Bronchial epithelial cell (primary cell): ENCODE data around the gene ALOX5. TPM values are rescaled to one million over a fixed set of nuclear protein-coding genes. Genes with fewer than 3 reads are reported as not detected.

Experiments
- DNase-seq: peaks from one replicate; pipeline ENCODE4 v3.0.0-alpha.2; 2010; ENCODE audit warnings: low read depth
- FAIRE-seq: peaks from 2 replicates; lab custom pipeline; 2011; peaks lifted over from hg19 to GRCh38; lab: Jason Lieb, UNC
- H3K27me3 ChIP-seq: 2 replicates; pipeline ENCODE4 v1.5.1; 2011; ENCODE audit warnings: low read length; ENCODE audit not compliant: control insufficient read depth, insufficient read depth
- H3K36me3 ChIP-seq: 2 replicates; pipeline ENCODE4 v1.5.1; 2011; ENCODE audit warnings: low read length; ENCODE audit not compliant: control insufficient read depth, insufficient read depth
- H3K4me3 ChIP-seq: 2 replicates; pipeline ENCODE4 v1.5.1; 2011; ENCODE audit warnings: mild to moderate bottlenecking, low read depth, low read length, control low read depth
- total RNA-seq: library from RNA; depleted of rRNA; stranded (reverse); fragments of >200 nt; gene quantifications from 2 replicates; pipeline ENCODE4 v1.2.1, GENCODE V29; 2014
- TF ChIP-seq, protein P1 (sequence below): IDR thresholded peaks from 2 replicates; pipeline ENCODE4 v1.5.1; 2011; ENCODE audit warnings: mild to moderate bottlenecking, moderate library complexity, low read length, control low read depth, inconsistent platforms; ENCODE audit not compliant: insufficient read depth, severe bottlenecking

ALOX5 gene
- total RNA-seq, 1 donor from 2014 or later, result 0.26 TPM

DNA sequence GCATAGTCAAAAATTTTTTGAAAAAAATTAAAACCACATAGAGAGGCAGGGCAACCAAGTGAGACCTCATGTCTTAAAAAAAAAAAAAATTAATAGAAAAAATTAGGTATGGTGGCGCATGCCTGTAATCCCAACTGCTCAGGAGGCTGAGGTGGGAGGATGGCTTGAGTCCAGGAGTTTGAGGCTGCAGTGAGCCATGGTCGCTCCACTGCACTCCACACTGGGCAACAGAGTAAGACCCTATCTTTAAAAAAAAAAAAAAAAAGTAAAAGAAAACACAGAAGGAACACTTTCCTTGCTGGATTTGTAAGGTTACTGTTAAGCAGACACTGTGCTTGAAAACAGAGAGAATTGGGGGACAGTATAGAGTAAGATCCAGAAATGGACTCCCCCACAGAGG lies 58.1 kb downstream of the ALOX5 start:
- Histone ChIP-seq H3K4me3 (no peak overlapping the region), H3K27me3 (peaks cover 9% of the 10 kb centered on the region), H3K36me3 (no peaks in the 10 kb centered on the region)
- TF ChIP-seq, protein P1, sequence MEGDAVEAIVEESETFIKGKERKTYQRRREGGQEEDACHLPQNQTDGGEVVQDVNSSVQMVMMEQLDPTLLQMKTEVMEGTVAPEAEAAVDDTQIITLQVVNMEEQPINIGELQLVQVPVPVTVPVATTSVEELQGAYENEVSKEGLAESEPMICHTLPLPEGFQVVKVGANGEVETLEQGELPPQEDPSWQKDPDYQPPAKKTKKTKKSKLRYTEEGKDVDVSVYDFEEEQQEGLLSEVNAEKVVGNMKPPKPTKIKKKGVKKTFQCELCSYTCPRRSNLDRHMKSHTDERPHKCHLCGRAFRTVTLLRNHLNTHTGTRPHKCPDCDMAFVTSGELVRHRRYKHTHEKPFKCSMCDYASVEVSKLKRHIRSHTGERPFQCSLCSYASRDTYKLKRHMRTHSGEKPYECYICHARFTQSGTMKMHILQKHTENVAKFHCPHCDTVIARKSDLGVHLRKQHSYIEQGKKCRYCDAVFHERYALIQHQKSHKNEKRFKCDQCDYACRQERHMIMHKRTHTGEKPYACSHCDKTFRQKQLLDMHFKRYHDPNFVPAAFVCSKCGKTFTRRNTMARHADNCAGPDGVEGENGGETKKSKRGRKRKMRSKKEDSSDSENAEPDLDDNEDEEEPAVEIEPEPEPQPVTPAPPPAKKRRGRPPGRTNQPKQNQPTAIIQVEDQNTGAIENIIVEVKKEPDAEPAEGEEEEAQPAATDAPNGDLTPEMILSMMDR, result no peak
- DNase-seq (no peak), FAIRE-seq (no peak)

DNA sequence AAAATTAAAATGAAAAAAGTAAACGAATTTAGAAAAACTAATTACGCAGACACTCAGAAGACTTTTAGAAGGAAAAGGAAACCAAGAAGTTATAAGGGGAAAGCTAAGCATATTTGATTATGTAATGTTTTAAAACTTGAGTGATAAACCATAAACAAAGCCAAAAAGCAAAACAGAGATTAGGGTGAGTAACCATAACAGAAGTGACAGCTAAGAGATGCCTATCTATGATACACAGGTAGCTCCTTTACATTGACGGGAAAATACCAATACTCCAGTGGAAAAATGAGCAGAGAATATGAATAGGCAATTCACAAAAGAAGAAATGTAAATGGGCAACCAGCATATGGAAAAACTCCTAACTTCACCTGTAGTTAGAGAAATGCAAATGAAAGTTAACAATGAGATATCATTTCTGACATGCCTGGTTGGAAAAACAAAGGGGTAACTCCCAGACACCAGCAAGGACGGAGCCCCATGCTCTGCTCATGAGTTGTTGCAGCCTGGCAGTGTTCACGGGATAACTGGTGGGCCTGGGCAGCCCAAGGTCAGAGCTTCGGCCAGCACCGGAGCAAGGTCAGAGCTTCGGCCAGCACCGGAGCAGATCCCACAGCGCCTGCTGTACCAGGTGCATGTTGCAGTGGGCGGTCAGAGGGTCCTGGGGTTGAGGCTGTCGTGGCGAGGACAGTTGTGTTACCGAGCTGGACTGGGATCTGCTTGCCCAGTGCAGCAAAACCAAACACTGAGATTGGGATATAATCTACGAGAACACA lies 58.9 kb downstream of the ALOX5 start:
- no peaks in the 10 kb centered on the region for H3K36me3 ChIP-seq
- TF ChIP-seq, protein P1, result no peak
- no peak for DNase-seq
- H3K4me3 ChIP-seq, result no peak overlapping the region
- no peak for FAIRE-seq
- peaks cover 8% of the 10 kb centered on the region for H3K27me3 ChIP-seq

DNA sequence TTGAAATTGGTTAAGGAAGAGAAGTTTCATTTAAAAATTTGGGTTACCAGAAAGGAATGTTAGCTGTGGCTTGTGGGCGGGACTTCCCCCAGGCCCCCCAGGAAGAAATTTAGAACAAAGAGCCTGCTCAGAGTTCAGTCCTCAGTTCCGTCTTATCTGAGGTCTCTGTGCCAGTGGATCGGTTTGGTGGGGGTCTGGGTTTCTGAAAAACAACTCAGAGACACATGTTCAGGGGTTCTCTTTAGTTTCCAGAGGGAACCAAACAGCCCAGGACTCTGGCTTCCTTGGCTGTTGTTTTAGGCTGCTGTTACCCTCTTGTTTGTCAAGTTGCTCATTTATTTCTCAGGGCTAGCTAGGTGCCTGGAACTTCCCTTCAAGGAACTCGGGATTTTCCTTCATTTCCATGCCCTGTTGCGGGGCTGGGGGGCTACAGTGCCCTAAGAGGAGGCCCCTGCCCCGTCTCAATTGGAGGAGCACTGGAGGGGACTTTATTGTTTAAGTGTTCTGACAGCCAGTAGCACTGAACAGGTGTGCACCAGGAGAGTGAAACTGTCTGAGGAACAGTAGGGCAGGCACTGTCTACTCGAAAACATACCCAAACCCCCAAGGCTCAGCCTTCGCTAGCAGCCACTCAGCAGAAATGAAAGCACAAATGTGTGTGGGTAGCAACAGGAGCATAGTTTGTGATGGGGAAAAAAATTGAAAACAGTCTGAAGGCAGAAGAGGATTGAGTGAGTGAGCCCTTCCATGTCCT lies 59.9 kb downstream of the ALOX5 start:
- FAIRE-seq (no peak), DNase-seq (no peak)
- TF ChIP-seq, protein P1, result no peak
- Histone ChIP-seq H3K36me3 (no peaks in the 10 kb centered on the region), H3K27me3 (no peaks in the 10 kb centered on the region), H3K4me3 (no peak overlapping the region)

DNA sequence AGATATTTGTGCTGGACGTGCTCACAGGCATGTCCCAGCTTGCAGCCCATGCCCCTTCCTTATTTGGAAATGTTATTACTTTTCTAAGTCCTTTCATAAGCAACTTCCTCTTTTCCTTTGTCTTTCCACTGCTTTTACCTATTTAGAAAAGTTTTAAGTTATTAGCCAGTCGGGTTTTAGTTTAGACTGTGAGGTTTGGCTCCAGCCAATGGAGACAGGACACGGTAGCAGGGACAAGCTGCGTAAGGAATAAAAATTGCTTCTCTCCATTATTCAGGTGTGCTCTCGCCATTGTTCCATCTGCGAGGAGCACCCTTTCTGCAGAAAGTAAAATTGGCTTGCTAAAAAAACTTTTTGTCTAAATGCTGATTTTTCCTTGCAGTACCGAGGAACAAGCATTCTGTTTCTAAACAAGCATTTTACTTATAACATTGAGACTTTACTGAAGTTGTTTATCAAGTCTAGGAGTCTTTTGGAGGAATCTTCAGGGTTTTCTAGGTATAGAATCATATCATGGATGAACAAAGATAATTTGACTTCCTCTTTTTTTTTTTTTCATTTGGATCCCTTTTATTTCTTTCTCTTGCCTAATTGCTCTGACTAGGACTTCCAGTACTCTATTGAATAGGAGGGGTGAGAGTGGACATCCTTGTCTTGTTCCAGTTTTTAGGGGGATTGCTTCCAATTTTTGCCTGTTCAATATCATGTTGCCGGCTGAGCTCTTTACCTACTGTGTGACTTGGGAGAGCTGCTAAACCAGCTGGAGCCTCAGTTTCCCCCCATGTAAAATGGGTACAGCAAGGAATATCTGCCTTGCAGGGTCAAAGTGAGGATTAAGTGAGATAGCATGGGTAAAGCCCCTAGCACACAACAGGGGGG lies 63.8 kb downstream of the ALOX5 start:
- FAIRE-seq (no peak), DNase-seq (peak; percentile 4)
- TF ChIP-seq, protein P1, result no peak
- Histone ChIP-seq H3K4me3 (no peak overlapping the region), H3K36me3 (no peaks in the 10 kb centered on the region), H3K27me3 (no peaks in the 10 kb centered on the region)

DNA sequence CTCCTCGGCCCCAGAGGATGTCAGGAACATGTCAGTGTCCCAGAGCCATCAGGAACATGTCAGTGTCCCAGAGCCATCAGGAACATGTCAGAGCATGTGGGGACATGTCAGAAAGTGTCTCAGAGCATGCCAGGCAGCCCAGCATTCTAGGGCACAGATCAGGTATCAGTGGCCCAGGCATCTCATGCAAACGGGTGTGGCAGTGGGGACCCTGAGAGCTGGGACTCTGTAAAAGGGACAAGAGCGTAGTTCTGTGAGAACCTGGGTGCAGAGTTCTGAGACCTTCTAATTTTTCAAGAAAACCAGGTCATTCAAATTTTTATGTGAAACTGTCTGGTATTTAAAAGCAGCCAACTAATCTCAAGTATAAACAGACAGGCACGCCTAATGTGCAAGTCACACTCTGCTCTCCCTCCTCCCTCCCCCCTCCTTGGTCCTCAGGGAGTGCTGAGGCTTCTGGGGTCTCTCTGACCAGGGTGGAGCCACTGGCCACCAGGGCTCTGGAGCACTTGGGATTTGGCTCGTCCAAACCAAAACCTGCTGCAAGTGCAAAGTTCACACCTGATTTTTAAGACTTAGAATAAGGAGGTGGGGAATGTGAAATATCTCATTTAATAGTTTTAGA lies 64.6 kb downstream of the ALOX5 start:
- peak; percentile 32 for FAIRE-seq

More for the DNA sequence above, 64.6 kb downstream of the ALOX5 start:
- peak; percentile 17 for DNase-seq
- TF ChIP-seq, protein P1, result no peak
- Histone ChIP-seq H3K27me3 (no peaks in the 10 kb centered on the region), H3K36me3 (no peaks in the 10 kb centered on the region), H3K4me3 (no peak overlapping the region)
